Smooth muscle cell of the coronary artery (primary cell): ENCODE data around the gene TUBA1A. TPM values are rescaled to one million over a fixed set of nuclear protein-coding genes. Genes with fewer than 3 reads are reported as not detected.

Experiments used
- total RNA-seq: library from RNA; depleted of rRNA; stranded (reverse); fragments of >200 nt; gene quantifications from 2 replicates; pipeline ENCODE4 v1.2.3, GENCODE V29; 2014; ENCODE audit warnings: low replicate concordance

TUBA1A gene
- total RNA-seq, result 464 and 1,003 TPM in 2 replicates

DNA sequence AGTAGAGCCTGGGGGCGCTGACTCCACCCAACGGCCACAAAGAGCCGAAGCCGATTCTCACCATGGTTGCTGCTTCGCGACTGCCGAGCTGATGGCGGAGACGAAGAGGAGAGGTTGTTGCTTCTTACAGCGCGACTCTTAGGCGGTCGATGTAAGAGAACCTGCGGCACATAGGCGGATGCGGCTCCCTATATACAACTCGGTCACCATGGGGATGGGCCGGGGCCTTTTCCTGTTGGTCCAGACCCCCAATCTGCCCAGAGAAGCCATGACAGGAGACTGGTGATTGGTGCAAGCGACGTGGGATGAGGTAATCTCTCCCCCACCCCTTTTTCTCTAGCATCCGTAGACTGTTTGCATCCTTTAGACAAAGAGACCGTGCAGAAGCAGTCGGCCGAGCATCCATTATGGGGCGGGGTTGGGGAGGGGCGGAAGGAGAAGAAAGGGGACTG is at the start of gene TUBA1A:
Gene TUBA1A (minus strand): TSS at position 165 of the 452 bp plus-strand sequence. CDS start 101 bp downstream, at position 64.

Other genes with a start within 250 kb of the TUBA1A start
- gene ARF3, start 231.6 kb downstream of the TUBA1A start, total RNA-seq, result 35.8 and 47.6 TPM in 2 replicates
- 0.08 TPM in 1 of 2 replicates, not detected in the other for gene WNT10B, start 217.3 kb downstream of the TUBA1A start, total RNA-seq
- not detected in 2 replicates for gene WNT1, start 210.8 kb downstream of the TUBA1A start, total RNA-seq
- 0.08 TPM in 1 of 2 replicates, not detected in the other for gene DDN, start 189.7 kb downstream of the TUBA1A start, total RNA-seq
- 73.9 and 74.9 TPM in 2 replicates for gene PRKAG1, start 170.3 kb downstream of the TUBA1A start, total RNA-seq
- gene KMT2D, start 128.3 kb downstream of the TUBA1A start, total RNA-seq, result 17.6 and 19.0 TPM in 2 replicates
- gene RHEBL1, start 119.1 kb downstream of the TUBA1A start, total RNA-seq, result 0.59 and 0.60 TPM in 2 replicates
- gene DHH, start 94.3 kb downstream of the TUBA1A start, total RNA-seq, result 0.08 TPM in 1 of 2 replicates, not detected in the other
- gene LMBR1L, start 78.2 kb downstream of the TUBA1A start, total RNA-seq, result 47.4 and 52.5 TPM in 2 replicates
- gene TUBA1B, start 57.7 kb downstream of the TUBA1A start, total RNA-seq, result 873 and 1,458 TPM in 2 replicates
- 104 and 205 TPM in 2 replicates for gene TUBA1C, start 76.0 kb upstream of the TUBA1A start, total RNA-seq
- 0.35 and 1.5 TPM in 2 replicates for gene PRPH, start 106.1 kb upstream of the TUBA1A start, total RNA-seq
- gene TROAP, start 134.2 kb upstream of the TUBA1A start, total RNA-seq, result 0.12 and 6.1 TPM in 2 replicates
- 0.45 TPM in 1 of 2 replicates, not detected in the other for gene C1QL4, start 148.1 kb upstream of the TUBA1A start, total RNA-seq
- under 0.01 and 5.9 TPM in 2 replicates for gene DNAJC22, start 157.8 kb upstream of the TUBA1A start, total RNA-seq
- gene SPATS2, start 178.4 kb upstream of the TUBA1A start, total RNA-seq, result 14.4 and 48.0 TPM in 2 replicates